Stomach (tissue), 9 donors: Measurements from ENCODE around the gene CCBE1. TPM values are rescaled to one million over a fixed set of nuclear protein-coding genes. Genes with fewer than 3 reads are reported as not detected.
A peak's percentile ranks its signal among the peaks of the same experiment; 100 is the strongest.
"Not testable (repeated sequence)": the region's sequence is repeated elsewhere in the genome, so short reads cannot be mapped to it uniquely, and the experiment has no call there.

Experiments
- DNase-seq, 2 donors: peaks; one replicate each; pipeline versions ENCODE4 v3.0.0 to v3.0.0-alpha.2; 2013 to 2019
- H3K27ac ChIP-seq, 5 donors: fragments of 200-600 bp in 4 of 5; sonication (generic) in 4 of 5; one replicate each; pipeline ENCODE4 v1.5.1; 2013 to 2019; ENCODE audit warnings: mild to moderate bottlenecking in 1 of 5, moderate library complexity in 1 of 5
- H3K27me3 ChIP-seq, 3 donors: fragments of 200-600 bp; sonication (generic); one replicate each; pipeline ENCODE4 v1.5.1; 2017 to 2019; ENCODE audit warnings: mixed run types in 1 of 3
- H3K36me3 ChIP-seq, 4 donors: fragments of 200-600 bp; sonication (generic); 1 replicate in 3 of 4; 2 replicates in 1 of 4; pipeline ENCODE4 v1.5.1; 2016 to 2019
- H3K4me1 ChIP-seq, 4 donors: fragments of 200-600 bp; sonication (generic); one replicate each; pipeline ENCODE4 v1.5.1; 2016 to 2019
- H3K4me3 ChIP-seq, 4 donors: fragments of 200-600 bp; sonication (generic) in 3 of 4; one replicate each; pipeline ENCODE4 v1.5.1; 2016 to 2019; ENCODE audit warnings: mild to moderate bottlenecking in 1 of 4
- H3K9me3 ChIP-seq, 4 donors: fragments of 200-600 bp; sonication (generic); one replicate each; pipeline ENCODE4 v1.5.1; 2016 to 2019
- CTCF ChIP-seq, 7 experiments: fragments of 450-650 bp in 4 of 7; fragments of 200-600 bp in 3 of 7; sonication (generic) in 3 of 7; IDR thresholded peaks; one replicate each; pipeline ENCODE4 v1.5.1; 2016 to 2019; ENCODE audit warnings: antibody characterized with exemption in 7 of 7, control low read depth in 2 of 7, mild to moderate bottlenecking in 1 of 7
- EP300 ChIP-seq: sonication (generic); formaldehyde crosslinking; IDR thresholded peaks from one replicate; pipeline ENCODE4 v1.6.1; 2017; ENCODE audit warnings: antibody characterized with exemption
- POLR2A ChIP-seq, 4 donors: fragments of 450-650 bp; IDR thresholded peaks; one replicate each; pipeline ENCODE4 v1.6.1; 2016; ENCODE audit warnings: antibody characterized with exemption in 4 of 4, control low read depth in 2 of 4, mild to moderate bottlenecking in 1 of 4, moderate library complexity in 1 of 4
- POLR2AphosphoS5 ChIP-seq, 3 donors: sonication (generic); formaldehyde crosslinking; IDR thresholded peaks; one replicate each; pipeline ENCODE4 v1.6.1; 2016; ENCODE audit warnings: antibody characterized with exemption in 3 of 3
- WGBS, 5 donors: extraction: QIAGEN DNeasy Blood & Tissue Kit in 3 of 5; methylation state at CpG; one replicate each; pipeline versions ENCODE4 v1.1.5 to v1.1.7; 2013 to 2018; 5-methylcytosine and 5-hydroxymethylcytosine counted together
- intact Hi-C: fragments of 100-400 bp; cut with DNase I; formaldehyde crosslinking; loops from one replicate; pipeline ENCODE4 v1.15.1; 2023; ENCODE audit warnings: low total_unique reads
- polyA plus RNA-seq, 3 donors: library from polyadenylated mRNA; stranded (reverse); fragments of 200-250 nt; gene quantifications; one replicate each; pipeline ENCODE4 v1.2.3, GENCODE V29; 2013
- total RNA-seq, 5 donors: library from RNA; depleted of rRNA; stranded (reverse); fragments of >200 nt; gene quantifications; one replicate each; pipeline versions ENCODE4 v1.1.0 to v1.2.3, GENCODE V29; 2014 to 2016
- donor health status: healthy with polysubstance abuse.
- donor health status: Bipolar disorder and iron deficiency.
- donor health status: healthy.

Gene CCBE1
- total and polyA plus RNA-seq, 8 donors, result 0.29 to 4.0 (median 1.2) TPM

- Histone ChIP-seq H3K4me1 (peaks cover 0 to 17% (median 6%) of the 10 kb centered on the region in 4 donors), H3K9me3 (no peaks in the 10 kb centered on the region), H3K4me3 (no peak overlapping the region), H3K36me3 (no peaks in the 10 kb centered on the region), H3K27ac (no peak overlapping the region), H3K27me3 (no peaks in the 10 kb centered on the region)
- 74 to 81% (median 80%) methylated on average over 6 of the region's 6 CpGs for WGBS, 5 donors
- intact Hi-C loops, result no loop called here
- TF ChIP-seq POLR2AphosphoS5 (IDR thresholded peaks at IDR 0.05) (no peak), CTCF (IDR thresholded peaks at IDR 0.05) (no peak), POLR2A (IDR thresholded peaks at IDR 0.05) (no peak), EP300 (no peak)
- peak in 1 of 2 donors; percentile 29 for DNase-seq
Observed at GRCh38 chr18:59669872-59670657, 27.2 kb downstream of the CCBE1 start.

- DNase-seq, result no peak
- H3K9me3 ChIP-seq, result no peaks in the 10 kb centered on the region
- no peak overlapping the region for H3K27ac ChIP-seq
- intact Hi-C loops, result no loop called here
- TF ChIP-seq POLR2A (IDR thresholded peaks at IDR 0.05), result no peak
- TF ChIP-seq POLR2AphosphoS5 (IDR thresholded peaks at IDR 0.05), result no peak
- TF ChIP-seq EP300, result no peak
- no peak for TF ChIP-seq CTCF (IDR thresholded peaks at IDR 0.05)
- H3K4me3 ChIP-seq, result no peak overlapping the region
- H3K27me3 ChIP-seq, result no peaks in the 10 kb centered on the region
- 66 to 90% (median 82%) methylated on average over 4 of the region's 4 CpGs for WGBS, 5 donors
- H3K36me3 ChIP-seq, result no peaks in the 10 kb centered on the region
- H3K4me1 ChIP-seq, result peaks cover 0 to 19% (median 8%) of the 10 kb centered on the region in 4 donors
Observed at GRCh38 chr18:59667488-59667887, 29.7 kb downstream of the CCBE1 start.

GRCh38 chr18:59666007-59666402 lies 31.2 kb downstream of the CCBE1 start:
- H3K4me3 ChIP-seq, H3K4me1 ChIP-seq, DNase-seq, intact Hi-C loops, H3K36me3 ChIP-seq, H3K27me3 ChIP-seq, H3K9me3 ChIP-seq: not testable (repeated sequence)
- H3K27ac ChIP-seq, result peak overlapping the region in 2 of 5 donors; percentile 4 to 30
- 65 to 72% (median 69%) methylated on average over 9 of the region's 9 CpGs for WGBS, 5 donors

GRCh38 chr18:59665057-59666006 lies 31.9 kb downstream of the CCBE1 start:
- intact Hi-C loops, result no loop called here
- Histone ChIP-seq H3K36me3 (no peaks in the 10 kb centered on the region), H3K4me1 (peaks cover 0 to 7% (median 3%) of the 10 kb centered on the region in 4 donors), H3K27me3 (no peaks in the 10 kb centered on the region), H3K27ac (peak overlapping the region in 2 of 5 donors; percentile 4 to 30), H3K9me3 (no peaks in the 10 kb centered on the region), H3K4me3 (no peak overlapping the region)
- DNase-seq, result peak in 1 of 2 donors; percentile 68
- TF ChIP-seq CTCF (IDR thresholded peaks at IDR 0.05), result no peak
- peak in 1 of 3 donors; percentile 27 for TF ChIP-seq POLR2AphosphoS5 (IDR thresholded peaks at IDR 0.05)
- 56 to 72% (median 68%) methylated on average over 12 of the region's 12 CpGs for WGBS, 5 donors
